HG03175 (cell line): ENCODE measurements around the gene MLX.
"Not testable (repeated sequence)": the region's sequence is repeated elsewhere in the genome, so short reads cannot be mapped to it uniquely, and the experiment has no call there.

Source experiments
- ATAC-seq: cut with Tn5 transposase; IDR thresholded peaks from one replicate; pipeline ENCODE4 v1.9.1; 2021; ENCODE audit warnings: mild to moderate bottlenecking, moderate library complexity; ENCODE audit not compliant: unreplicated experiment

Gene MLX

DNA sequence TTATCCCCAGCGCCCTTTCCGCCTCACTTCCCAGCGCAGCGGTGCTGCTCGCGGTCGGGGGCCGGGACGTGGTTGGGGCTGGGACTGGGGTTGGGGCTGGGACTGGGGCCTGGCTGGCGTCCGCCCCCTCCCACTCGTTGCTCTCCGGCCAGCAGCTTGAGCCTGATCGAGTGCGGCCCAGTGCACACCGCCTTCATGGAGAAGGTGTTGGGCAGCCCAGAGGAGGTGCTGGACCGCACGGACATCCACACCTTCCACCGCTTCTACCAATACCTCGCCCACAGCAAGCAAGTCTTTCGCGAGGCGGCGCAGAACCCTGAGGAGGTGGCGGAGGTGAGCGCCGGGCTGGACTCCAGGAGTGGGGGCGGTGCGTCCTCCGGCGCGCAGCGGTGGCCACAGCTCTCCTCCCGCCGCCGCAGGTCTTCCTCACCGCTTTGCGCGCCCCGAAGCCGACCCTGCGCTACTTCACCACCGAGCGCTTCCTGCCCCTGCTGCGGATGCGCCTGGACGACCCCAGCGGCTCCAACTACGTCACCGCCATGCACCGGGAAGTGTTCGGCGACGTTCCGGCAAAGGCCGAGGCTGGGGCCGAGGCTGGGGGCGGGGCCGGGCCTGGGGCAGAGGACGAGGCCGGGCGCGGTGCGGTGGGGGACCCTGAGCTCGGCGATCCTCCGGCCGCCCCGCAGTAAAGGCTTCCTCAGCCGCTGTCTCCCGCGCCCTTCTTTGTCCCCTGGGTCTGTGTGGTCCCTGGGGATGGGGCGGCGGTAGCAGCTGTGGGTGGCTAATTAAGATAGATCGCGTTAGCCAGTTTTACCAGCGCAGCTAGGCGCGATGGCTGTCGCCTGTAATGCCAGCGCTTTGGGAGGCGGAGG, 12.4 kb upstream of the MLX start:
- ATAC-seq, result peak; percentile 82

DNA sequence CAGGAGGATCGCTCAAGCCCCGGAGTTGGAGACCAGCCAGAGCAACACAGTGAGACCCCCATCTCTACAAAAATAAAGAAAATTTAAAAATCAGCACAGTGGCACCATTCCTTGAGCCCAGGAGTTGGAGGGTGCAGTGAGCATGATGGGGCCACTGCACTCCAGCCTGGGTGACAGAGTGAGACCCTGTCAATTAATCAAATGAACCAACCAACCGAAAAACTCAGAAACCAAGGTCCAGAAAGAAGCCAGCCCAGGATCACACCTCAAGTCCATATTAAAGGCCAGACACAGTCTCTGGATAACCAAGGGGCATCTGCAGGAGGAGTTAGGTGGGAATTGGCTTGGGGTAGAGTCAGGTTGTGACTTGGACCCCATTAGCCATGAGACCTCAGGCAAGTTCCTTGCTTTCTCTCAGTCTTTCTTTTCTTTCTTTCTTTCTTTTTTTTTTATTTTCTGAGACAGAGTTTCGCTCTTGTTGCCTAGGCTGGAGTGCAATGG, 11.7 kb upstream of the MLX start:
- ATAC-seq, result no peak

DNA sequence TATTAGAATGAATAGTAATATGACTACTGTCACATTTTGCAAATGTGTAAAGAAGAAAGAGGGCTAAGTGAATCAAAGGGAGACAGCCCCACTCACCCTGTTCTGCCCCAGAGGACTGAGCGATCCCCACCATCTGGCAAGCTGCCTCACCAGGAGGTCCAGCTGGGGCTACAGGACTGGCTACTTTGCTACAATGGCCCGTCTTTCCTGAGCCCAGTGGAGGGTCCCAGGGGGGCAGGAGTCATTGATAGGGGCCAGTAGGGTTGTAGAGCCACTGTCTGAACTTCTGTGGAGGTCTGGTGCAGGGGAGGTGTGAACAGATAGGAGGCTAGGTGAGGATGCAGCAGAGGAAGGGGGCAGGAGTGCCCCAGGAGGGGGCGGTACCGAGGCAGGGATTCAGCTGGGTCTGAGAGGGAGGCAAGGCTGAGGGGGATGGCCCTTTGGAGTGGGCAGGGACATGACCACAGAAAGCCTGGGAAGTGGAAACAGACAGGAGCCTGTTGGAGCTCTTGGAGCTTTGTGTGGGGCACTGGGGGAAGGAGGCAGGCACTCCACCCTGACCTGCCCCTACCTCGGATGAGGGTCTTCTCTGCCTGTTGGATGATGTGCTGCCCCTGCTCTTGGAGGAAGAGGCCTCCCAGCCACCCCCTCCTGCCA, 10.8 kb upstream of the MLX start:
- not testable (repeated sequence) for ATAC-seq

DNA sequence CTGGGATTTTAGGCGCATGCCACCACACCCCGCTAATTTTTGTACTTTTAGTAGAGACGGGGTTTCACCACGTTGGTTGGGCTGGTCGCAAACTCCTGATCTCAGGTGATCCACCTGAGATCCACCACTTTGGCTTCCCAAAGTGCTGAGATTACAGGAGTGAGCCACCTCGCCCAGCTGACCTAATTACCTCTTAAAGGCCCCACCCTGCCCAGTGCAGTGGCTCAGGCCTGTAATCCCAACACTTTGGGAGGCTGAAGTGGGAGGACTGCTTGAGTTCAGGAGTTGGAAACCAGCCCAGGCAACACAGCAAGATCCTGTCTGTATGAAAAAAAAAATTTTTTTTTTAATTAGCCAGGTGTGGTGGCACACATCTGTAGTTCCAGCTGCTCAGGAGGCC, 7.8 kb upstream of the MLX start:
- no peak for ATAC-seq

DNA sequence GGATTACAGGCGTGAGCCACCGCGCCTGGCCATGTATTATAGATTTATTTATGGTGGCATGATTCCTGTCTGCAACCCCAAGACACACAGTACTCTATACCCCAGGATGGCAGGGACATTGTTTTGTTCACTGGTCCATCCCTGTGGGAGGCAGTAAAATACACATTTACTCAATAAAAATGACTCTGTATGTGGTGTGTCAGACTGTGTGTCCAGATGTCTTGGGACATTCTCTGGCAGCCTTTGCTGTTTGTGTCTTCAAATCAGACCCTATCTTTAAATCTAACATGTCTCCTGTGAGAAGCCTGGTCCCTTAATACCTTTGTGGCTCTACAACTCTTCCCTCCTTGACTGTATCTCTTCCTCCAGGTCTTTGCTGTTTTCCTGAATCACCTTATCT, 6.7 kb upstream of the MLX start:
- no peak for ATAC-seq

DNA sequence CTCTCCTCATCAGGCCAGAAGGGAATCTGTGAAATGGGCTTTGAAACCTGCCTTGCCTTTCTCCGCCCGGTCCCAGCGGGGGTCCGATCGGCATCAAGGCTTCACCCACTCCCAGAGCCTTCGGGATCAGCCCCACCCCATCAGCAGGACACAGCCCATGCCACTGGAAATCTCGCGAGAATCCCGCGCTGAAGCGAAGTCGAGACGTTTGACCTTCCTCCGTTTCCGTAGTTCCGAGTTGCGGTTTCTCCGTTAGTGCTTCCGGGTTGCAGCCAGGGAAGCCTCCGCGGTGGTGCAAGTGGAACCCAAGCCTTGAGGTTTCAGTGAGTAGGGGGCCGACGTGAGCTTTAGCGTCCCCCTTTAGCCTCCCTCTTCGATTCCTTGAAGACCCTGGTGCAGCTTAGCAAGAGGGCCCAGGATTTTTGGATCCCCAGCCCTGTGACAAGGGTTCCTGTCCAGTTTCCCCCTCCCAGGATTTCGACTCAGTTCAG, 5.0 kb upstream of the MLX start, which contains the start of gene COASY:
COASY (plus strand) TSS at position 252 of the 491 bp plus-strand sequence. CDS start 475 bp downstream, outside the sequence.
- peak; percentile 67 for ATAC-seq

DNA sequence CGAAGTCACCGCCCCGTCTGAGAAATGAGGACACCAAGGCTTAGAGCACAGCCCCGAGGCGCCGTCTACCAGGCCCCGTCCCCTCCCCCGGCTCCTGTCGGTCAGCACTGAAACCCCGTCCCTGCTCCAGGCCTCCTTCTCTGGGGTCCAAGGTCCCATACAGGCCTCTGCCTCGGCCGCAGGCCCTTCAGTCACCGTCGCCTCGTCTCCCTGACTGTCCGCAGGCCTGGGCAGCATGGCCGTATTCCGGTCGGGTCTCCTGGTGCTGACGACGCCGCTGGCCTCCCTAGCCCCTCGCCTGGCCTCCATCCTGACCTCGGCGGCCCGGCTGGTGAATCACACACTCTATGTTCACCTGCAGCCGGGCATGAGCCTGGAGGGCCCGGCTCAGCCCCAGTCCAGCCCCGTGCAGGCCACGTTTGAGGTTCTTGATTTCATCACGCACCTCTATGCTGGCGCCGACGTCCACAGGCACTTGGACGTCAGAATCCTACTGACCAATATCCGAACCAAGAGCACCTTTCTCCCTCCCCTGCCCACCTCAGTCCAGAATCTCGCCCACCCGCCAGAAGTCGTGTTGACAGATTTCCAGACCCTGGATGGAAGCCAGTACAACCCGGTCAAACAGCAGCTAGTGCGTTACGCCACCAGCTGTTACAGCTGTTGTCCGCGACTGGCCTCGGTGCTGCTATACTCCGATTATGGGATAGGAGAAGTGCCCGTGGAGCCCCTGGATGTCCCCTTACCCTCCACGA, 4.3 kb upstream of the MLX start:
- ATAC-seq, result no peak

DNA sequence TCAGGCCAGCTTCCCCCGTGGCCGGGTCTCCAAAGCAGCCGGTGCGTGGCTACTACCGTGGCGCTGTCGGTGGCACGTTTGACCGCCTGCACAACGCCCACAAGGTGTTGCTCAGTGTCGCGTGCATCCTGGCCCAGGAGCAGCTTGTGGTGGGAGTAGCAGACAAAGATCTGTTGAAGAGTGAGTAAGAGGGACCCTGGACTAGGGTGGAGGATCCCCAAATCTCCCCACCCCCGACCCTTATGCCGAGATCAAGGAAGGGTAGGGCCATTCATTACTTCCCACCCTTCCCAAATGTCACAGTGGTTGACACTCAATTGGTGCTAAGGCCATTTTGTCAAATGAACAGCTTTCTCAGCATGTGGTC, 3.8 kb upstream of the MLX start:
- no peak for ATAC-seq

DNA sequence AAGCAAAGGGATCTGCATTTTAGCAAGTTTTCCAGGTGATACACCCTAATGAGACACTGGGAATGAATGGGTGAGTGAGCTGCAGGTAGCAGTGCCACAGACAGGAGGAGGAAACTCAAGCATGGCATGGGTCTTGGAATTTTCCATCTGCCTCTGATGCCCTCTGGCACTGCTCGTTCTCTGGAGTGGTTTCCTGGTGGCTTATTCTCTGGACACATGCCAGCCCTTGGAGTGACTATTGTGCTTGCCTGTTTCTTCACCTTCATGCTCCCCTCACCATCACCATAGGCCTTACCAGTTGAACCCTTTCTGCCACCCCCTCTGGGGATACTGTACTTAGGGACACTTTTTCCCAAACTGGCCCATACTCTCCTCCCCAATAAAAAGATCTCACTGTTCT, 3.4 kb upstream of the MLX start:
- ATAC-seq, result no peak

DNA sequence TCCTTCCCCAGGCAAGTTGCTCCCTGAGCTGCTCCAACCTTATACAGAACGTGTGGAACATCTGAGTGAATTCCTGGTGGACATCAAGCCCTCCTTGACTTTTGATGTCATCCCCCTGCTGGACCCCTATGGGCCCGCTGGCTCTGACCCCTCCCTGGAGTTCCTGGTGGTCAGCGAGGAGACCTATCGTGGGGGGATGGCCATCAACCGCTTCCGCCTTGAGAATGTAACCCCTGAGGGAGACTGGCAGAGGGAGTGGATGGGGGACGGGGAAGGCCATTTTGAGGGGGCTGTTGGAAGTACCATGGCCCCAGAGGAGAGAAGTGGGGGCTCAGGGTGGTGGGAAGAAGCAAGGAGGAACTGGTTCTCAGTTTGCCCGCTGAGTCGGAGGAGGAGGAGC, 3.0 kb upstream of the MLX start:
- no peak for ATAC-seq

DNA sequence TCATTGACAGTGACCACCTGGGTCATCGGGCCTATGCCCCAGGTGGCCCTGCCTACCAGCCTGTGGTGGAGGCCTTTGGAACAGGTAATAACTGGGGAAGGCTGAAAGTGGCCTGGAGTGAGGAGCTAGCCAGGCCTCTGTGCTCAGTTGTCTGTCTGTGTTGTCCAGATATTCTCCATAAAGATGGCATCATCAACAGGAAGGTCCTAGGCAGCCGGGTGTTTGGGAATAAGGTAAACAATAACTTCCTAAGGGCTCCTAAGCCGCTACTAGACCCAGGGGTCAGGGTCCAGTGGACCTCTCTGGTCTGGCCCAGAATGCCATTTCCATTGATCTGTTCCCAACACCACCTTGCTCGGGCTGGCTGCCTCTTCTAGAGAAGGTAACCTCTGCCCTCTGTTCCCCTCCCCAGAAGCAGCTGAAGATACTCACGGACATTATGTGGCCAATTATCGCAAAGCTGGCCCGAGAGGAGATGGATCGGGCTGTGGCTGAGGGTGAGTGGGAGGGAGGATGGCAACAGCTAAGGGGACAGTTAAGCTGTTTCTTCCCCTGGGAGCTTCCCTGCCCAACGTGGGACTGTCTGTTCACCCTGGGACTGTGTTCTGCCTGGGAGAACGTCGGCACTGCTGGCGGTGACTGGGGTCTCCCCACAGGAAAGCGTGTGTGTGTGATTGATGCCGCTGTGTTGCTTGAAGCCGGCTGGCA, 1.9 kb upstream of the MLX start:
- ATAC-seq, result no peak

DNA sequence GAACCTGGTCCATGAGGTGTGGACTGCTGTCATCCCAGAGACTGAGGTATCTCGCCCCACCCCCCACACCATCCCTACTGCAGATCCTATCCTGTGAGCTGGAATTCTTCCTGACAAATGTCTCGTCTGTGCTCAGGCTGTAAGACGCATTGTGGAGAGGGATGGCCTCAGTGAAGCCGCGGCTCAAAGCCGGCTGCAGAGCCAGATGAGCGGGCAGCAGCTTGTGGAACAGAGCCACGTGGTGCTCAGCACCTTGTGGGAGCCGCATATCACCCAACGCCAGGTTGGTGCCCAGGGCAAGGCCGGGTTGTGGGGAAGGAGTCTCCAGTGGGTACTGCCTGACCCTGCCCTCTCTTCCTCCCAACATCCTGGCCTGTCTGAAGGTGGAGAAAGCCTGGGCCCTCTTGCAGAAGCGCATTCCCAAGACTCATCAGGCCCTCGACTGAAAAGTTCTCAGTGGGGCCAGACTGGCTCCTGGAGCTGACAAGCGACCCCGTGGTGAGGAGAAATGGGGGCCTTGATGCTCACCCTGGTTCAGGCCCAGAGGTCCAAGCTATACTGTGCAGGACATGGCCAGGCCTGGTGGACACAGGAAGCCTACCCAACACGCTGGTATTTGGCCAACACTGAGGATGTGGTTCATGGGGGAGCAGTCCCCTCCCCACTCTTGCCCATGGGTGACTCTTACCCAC, 1.2 kb upstream of the MLX start:
- no peak for ATAC-seq

DNA sequence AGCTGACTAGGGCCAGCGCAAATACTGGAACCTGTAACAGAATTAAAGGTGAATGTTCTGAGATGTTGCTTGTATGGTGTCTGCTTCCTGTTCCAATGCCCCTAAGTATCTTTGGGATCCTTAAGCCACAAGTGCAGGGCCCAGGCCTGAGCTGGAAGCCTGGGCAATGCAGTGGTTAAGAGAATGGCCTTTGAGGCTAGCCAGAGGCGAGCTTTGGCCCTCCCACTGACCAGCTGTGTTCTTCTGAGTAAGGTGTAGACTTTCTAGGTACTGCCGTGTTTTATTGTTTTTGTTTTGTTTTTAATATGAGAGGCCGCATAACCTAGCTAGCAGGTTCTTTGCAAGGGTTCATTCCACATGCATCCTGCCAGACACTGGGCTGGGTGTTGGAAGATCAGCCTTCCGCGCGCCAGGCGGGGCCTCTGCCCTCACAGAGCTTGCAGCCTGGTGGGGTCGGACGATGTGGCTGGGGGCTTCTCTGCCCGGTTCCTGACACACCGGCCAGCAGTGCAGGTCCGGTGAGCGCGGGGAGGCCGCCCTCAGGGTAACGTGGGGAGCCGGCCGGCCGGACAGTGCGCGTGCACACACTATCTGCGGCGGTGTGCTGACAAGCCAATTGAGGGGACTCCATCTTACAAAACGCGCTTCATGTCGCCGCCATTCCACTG, 551 bp upstream of the MLX start:
- ATAC-seq, result no peak

DNA sequence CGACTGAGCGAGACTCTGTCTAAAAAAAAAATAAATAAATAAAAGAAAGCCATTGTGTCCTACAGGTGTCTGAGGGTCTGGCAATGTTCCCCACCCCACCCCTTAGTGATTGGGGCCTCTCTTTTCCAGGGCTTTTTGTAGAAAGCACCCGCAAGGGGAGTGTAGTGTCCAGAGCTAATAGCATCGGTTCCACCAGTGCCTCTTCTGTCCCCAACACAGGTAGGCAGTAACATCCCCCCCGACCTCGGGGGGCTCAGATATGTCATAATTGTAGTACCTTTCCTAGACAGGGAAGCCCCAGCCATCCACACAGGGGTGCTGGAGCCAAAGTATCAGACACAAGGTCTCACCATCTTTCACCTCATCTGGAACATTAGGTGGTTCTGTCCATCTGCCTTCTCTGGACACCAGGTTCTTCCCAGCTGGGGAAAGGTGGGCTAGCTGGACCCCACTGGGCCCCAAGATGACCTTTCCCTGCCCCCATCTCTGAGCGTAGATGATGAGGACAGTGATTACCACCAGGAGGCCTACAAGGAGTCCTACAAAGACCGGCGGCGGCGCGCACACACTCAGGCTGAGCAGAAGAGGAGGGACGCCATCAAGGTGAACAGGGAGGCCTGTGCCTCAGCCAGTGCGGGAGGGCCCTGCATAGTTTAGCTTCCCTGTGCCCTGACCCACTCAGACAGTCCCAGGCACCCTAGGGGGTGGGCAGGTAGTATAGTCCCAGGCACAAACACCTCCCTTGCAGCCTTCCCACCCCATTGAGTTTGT, 1.6 kb downstream of the MLX start:
- ATAC-seq, result no peak

DNA sequence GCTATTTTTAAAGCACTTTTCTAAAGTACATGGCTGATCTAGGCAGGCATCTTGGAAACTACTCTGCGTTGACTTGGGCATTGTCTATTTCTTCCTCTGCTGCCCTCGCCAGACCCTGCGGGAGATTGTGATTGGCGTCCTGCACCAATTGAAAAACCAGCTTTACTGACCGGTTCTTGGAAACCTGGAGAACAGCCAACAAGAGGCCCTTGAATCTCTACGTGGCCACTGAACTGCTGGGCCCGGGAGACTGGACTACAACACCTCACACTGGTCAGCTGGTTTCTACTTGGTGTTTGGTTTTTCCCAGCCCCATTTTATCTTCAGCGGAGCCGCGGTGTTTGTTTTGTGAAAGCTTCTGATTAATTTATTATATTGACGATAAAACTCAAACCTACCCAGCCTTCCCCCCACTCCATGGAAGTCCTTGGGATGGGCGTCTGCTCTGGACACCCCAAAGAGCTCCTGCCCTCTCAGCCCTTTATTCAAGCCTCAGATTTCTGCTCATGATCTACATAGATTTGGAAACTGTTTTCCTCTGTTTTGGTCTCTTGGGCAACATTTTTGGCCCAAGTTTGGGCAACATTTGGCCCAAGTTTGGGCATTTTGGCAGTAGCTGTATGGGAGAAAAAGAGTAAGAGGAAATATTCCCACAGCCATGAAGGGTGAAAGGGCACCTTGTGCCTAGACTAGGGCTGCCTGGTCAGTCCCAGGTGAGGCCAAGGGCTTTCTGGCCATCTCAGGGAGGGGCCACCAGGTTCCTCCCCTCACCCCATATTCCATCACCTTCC, 4.7 kb downstream of the MLX start:
- ATAC-seq, result no peak

DNA sequence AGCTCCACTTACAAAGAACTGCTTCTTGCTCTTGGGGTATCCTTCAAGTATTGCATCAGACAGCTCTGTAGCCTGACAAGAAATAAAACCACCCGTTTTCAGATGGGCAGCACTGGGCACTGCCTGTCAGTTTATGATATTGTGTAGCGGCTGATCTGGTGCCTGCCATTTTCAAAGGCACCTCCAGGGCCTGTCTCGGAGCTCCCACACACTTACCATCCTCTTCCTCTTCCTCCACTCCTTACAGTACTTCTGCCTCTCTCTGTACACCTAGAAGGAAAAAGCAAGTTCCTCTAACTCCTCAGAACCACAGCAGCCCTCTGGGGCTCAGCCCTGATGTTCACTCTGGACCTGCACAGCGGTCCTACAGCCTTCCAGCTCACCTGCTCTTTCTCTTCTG, 6.2 kb downstream of the MLX start:
- no peak for ATAC-seq

DNA sequence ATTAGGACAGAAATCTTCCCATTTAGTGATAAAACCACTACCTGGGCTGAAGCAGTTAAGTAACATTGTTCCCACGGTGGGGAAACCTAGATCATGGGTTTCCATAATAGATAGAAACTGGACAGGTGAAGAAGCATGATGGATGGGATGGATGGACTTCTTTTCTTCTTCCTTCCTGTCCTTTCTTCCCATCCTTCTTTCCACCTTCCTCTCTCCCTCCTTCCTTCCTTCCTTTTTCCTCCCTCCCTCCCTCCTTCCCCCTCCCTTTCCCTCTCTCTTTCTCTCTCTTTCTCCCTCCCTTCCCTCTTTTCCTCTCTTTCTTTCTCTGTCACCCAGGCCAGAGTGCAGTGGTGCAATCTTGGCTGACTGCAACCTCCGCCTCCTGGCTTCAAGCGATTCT, 7.6 kb downstream of the MLX start:
- no peak for ATAC-seq

DNA sequence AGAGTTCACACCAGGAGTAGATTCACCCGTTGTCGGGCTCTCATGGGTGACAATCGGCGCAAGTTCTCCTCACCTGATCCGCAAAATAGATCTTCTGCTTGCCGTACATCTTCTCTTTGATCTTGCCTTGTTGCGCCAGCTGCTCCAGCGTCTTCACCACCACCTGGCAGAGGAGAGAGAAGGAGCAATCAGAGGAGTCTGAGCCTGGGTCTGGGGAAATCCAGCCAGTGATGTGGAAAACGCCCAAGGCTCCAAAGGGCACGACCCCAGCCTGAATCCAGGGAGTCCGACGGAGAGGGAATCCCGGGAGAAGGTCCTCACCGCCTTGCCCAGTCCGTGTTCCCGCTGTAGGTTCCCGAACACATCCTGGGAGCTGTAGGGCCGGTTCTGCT, 10.2 kb downstream of the MLX start:
- no peak for ATAC-seq
